Fibroblast of pulmonary artery (primary cell): ENCODE data around the gene GCFC2.
"Not testable (repeated sequence)": the region's sequence is repeated elsewhere in the genome, so short reads cannot be mapped to it uniquely, and the experiment has no call there.

Experiments
- DNase-seq: peaks from one replicate; pipeline ENCODE4 v3.0.0-alpha.2; 2010; ENCODE audit warnings: low read depth
- H3K4me3 ChIP-seq: replicated peaks from 2 replicates; pipeline ENCODE4 v1.5.1; 2011; ENCODE audit warnings: low read depth, mild to moderate bottlenecking, control low read depth, low read length, moderate library complexity
- CTCF ChIP-seq: IDR thresholded peaks from 2 replicates; pipeline ENCODE4 v1.5.1; 2011; ENCODE audit warnings: mild to moderate bottlenecking, control low read depth, low read length, inconsistent platforms; ENCODE audit errors: missing control alignments

Gene GCFC2

GRCh38 chr2:75729861-75730260 lies 19.1 kb upstream of the GCFC2 start:
- peak; percentile 26 for DNase-seq
- TF ChIP-seq CTCF: peak; percentile 26
- no peak overlapping the region for H3K4me3 ChIP-seq

GRCh38 chr2:75728614-75729419 lies 18.1 kb upstream of the GCFC2 start:
- no peak overlapping the region for H3K4me3 ChIP-seq
- DNase-seq: no peak
- no peak for TF ChIP-seq CTCF

GRCh38 chr2:75722687-75723086 lies 12.0 kb upstream of the GCFC2 start:
- no peak for TF ChIP-seq CTCF
- DNase-seq: no peak
- no peak overlapping the region for H3K4me3 ChIP-seq

GRCh38 chr2:75720525-75720924 lies 9.8 kb upstream of the GCFC2 start:
- H3K4me3 ChIP-seq: no peak overlapping the region
- DNase-seq: no peak
- TF ChIP-seq CTCF: no peak

GRCh38 chr2:75719616-75720015 lies 8.9 kb upstream of the GCFC2 start:
- no peak overlapping the region for H3K4me3 ChIP-seq
- DNase-seq: no peak
- TF ChIP-seq CTCF: no peak

- no peak overlapping the region for H3K4me3 ChIP-seq
- TF ChIP-seq CTCF: peak; percentile 2
- DNase-seq: peak; percentile 25
Observed at GRCh38 chr2:75716406-75716805, 5.7 kb upstream of the GCFC2 start.

GRCh38 chr2:75711590-75711989 lies 875 bp upstream of the GCFC2 start:
- H3K4me3 ChIP-seq, DNase-seq: not testable (repeated sequence)
